IMR-90 (cell line): ENCODE results near the gene JADE3. TPM values are rescaled to one million over a fixed set of nuclear protein-coding genes. Genes with fewer than 3 reads are reported as not detected.

Source experiments
- ATAC-seq: fragments of 200-7000 bp; cut with Tn5 transposase; 2 replicates; pipeline ENCODE4 v1.9.1; 2020; ENCODE audit warnings: low read depth, mild to moderate bottlenecking, moderate library complexity
- BruUV-seq: library from RNA; stranded (reverse); fragments of 400-500 nt; replicated peaks from 2 replicates; lab custom pipeline; 2021; lab: Mats Ljungman, UMichigan
- CTCF ChIA-PET: fragments of 300-600 bp; formaldehyde crosslinking; extraction: SDS; loops from one replicate; lab custom pipeline; 2021; ENCODE audit warnings: antibody characterized with exemption; lab: Yijun Ruan, JAX
- POLR2A ChIA-PET: fragments of 300-600 bp; sonication (Branson Sonifier 250); formaldehyde crosslinking; loops from one replicate; lab custom pipeline; 2022; ENCODE audit warnings: antibody characterized with exemption; ENCODE audit not compliant: unreplicated experiment; lab: Charles Lee
- DNase-seq: peaks from one replicate; pipeline ENCODE4 v3.0.0; 2013
- H2AFZ ChIP-seq: replicated peaks from 2 replicates; pipeline ENCODE3; 2013; ENCODE audit warnings: low read length, mild to moderate bottlenecking; ENCODE audit not compliant: poor library complexity
- H2AK5ac ChIP-seq: 2 replicates; pipeline ENCODE4 v1.6.1; 2013; ENCODE audit warnings: low read depth, low read length, inconsistent platforms
- H2AK9ac ChIP-seq: replicated peaks from 2 replicates; pipeline ENCODE3; 2013; ENCODE audit warnings: mild to moderate bottlenecking, low read depth, low read length, moderate library complexity; ENCODE audit not compliant: poor library complexity
- H2BK120ac ChIP-seq: 2 replicates; pipeline ENCODE4 v1.6.1; 2013; ENCODE audit warnings: low read depth, low read length, inconsistent platforms
- H2BK15ac ChIP-seq: 3 replicates; pipeline ENCODE4 v1.6.1; 2013; ENCODE audit warnings: low read depth, low read length, inconsistent platforms
- H2BK20ac ChIP-seq: 2 replicates; pipeline ENCODE4 v1.6.1; 2013; ENCODE audit warnings: low read depth, mild to moderate bottlenecking, inconsistent platforms, low read length, moderate library complexity
- H2BK5ac ChIP-seq: 2 replicates; pipeline ENCODE4 v1.6.1; 2013; ENCODE audit warnings: mild to moderate bottlenecking, low read depth, low read length, inconsistent platforms; ENCODE audit not compliant: poor library complexity, severe bottlenecking
- H3K14ac ChIP-seq: replicated peaks from 2 replicates; pipeline ENCODE4 v1.6.1; 2013; ENCODE audit warnings: low read depth, low read length, inconsistent platforms
- H3K18ac ChIP-seq: 2 replicates; pipeline ENCODE4 v1.6.1; 2013; ENCODE audit warnings: low read depth, low read length, control low read depth
- H3K23ac ChIP-seq: 2 replicates; pipeline ENCODE4 v1.6.1; 2013; ENCODE audit warnings: low read depth, low read length, inconsistent platforms
- H3K27ac ChIP-seq: 2 replicates; pipeline ENCODE4 v1.5.1; 2013; ENCODE audit warnings: mild to moderate bottlenecking, control low read depth, low read length; ENCODE audit not compliant: insufficient read depth
- H3K27me3 ChIP-seq: 2 replicates; pipeline ENCODE4 v1.6.1; 2013; ENCODE audit warnings: low read length; ENCODE audit not compliant: control insufficient read depth, insufficient read depth
- H3K36me3 ChIP-seq: 2 replicates; pipeline ENCODE4 v1.6.1; 2013; ENCODE audit warnings: low read length, mixed read lengths; ENCODE audit not compliant: control insufficient read depth, insufficient read depth
- H3K4ac ChIP-seq: 2 replicates; pipeline ENCODE4 v1.6.1; 2013; ENCODE audit warnings: low read depth, low read length, inconsistent platforms
- H3K4me1 ChIP-seq: 2 replicates; pipeline ENCODE4 v1.6.1; 2013; ENCODE audit warnings: low read length, mixed read lengths; ENCODE audit not compliant: control insufficient read depth, insufficient read depth
- H3K4me2 ChIP-seq: 2 replicates; pipeline ENCODE4 v1.6.1; 2013; ENCODE audit warnings: low read depth, mild to moderate bottlenecking, control low read depth, low read length, moderate library complexity
- H3K4me3 ChIP-seq: 2 replicates; pipeline ENCODE4 v1.5.1; 2013; ENCODE audit warnings: low read depth, mild to moderate bottlenecking, control low read depth, low read length, moderate library complexity; ENCODE audit not compliant: insufficient read depth
- H3K56ac ChIP-seq: 2 replicates; pipeline ENCODE4 v1.6.1; 2013; ENCODE audit warnings: low read length, inconsistent platforms; ENCODE audit not compliant: insufficient read depth; ENCODE audit errors: extremely low read depth
- H3K79me1 ChIP-seq, 2 experiments: 2 replicates each; pipeline ENCODE4 v1.6.1; 2013; ENCODE audit warnings: low read length in 2 of 2, inconsistent platforms in 1 of 2, low read depth in 1 of 2
- H3K9ac ChIP-seq: 2 replicates; pipeline ENCODE4 v1.6.1; 2013; ENCODE audit warnings: low read depth, low read length, control low read depth
- H3K9me1 ChIP-seq: 2 replicates; pipeline ENCODE4 v1.6.1; 2013; ENCODE audit warnings: low read length, inconsistent platforms; ENCODE audit not compliant: insufficient read depth
- H3K9me3 ChIP-seq: 2 replicates; pipeline ENCODE4 v1.6.1; 2013; ENCODE audit warnings: low read length; ENCODE audit not compliant: control insufficient read depth, insufficient read depth
- H4K20me1 ChIP-seq: 2 replicates; pipeline ENCODE4 v1.6.1; 2013; ENCODE audit warnings: low read length, inconsistent platforms; ENCODE audit not compliant: insufficient read depth
- H4K5ac ChIP-seq: 2 replicates; pipeline ENCODE4 v1.6.1; 2013; ENCODE audit warnings: mild to moderate bottlenecking, low read depth, low read length, control low read depth
- H4K8ac ChIP-seq, 2 experiments: 2 replicates each; pipeline ENCODE4 v1.6.1; 2013; ENCODE audit warnings: low read depth in 2 of 2, low read length in 2 of 2, control low read depth in 1 of 2, inconsistent platforms in 1 of 2
- H4K91ac ChIP-seq: 2 replicates; pipeline ENCODE4 v1.6.1; 2013; ENCODE audit warnings: low read depth, low read length, inconsistent platforms; ENCODE audit not compliant: insufficient read depth
- MAFK ChIP-seq: IDR thresholded peaks from 2 replicates; pipeline ENCODE4 v1.6.1; 2012; ENCODE audit warnings: low read depth, low read length, improper control_type of control experiment
- RAD21 ChIP-seq: IDR thresholded peaks from 2 replicates; pipeline ENCODE4 v1.6.1; 2012; ENCODE audit warnings: low read length, improper control_type of control experiment
- RFX5 ChIP-seq: IDR thresholded peaks from 2 replicates; pipeline ENCODE4 v1.8.0; 2012; ENCODE audit warnings: low read depth, mild to moderate bottlenecking, low read length, moderate library complexity
- dilution Hi-C: fragments of 300-500 bp; cut with HindIII; formaldehyde crosslinking; loops from one replicate; pipeline ENCODE4 v1.14.3; 2018; ENCODE audit warnings: low sequenced_read_pairs; ENCODE audit not compliant: unreplicated experiment
- in situ Hi-C: fragments of 300-500 bp; cut with MboI; formaldehyde crosslinking; loops from 3 replicates; pipeline ENCODE4 v1.14.3; 2019; ENCODE audit warnings: low sequenced_read_pairs, inconsistent platforms, mixed read lengths
- intact Hi-C: fragments of 100-400 bp; cut with micrococcal nuclease; formaldehyde crosslinking; loops from 2 replicates; pipeline ENCODE4 v1.10.0; 2022
- polyA plus RNA-seq, 3 experiments: library from polyadenylated mRNA; depleted of rRNA; stranded (reverse); fragments of >200 nt; gene quantifications; 2 replicates each; pipeline ENCODE4 v1.2.3, GENCODE V29; 2012; ENCODE audit warnings: low replicate concordance in 1 of 3
- total RNA-seq: library from RNA; depleted of rRNA; stranded (reverse); fragments of >200 nt; gene quantifications from 2 replicates; pipeline ENCODE4 v1.2.3, GENCODE V29; 2012

Gene JADE3
- total and polyA plus RNA-seq, 2 of the 4 experiments (the other 2 are of a cell fraction) = 2.1 to 4.7 TPM

GRCh38 chrX:47026198-47026597, 114.0 kb downstream of the JADE3 start:
- peaks cover 10% of the 10 kb centered on the region for H3K27me3 ChIP-seq
- ChIA-PET POLR2A (no interaction called here), CTCF (interaction anchor here (0.6 kb wide), 1 partner anchor 211 kb away, joined by 3 read pairs; no protein-coding TSS in a partner anchor)
- intact Hi-C loops (no loop called here), in situ Hi-C loops (loop anchor here (5.0 kb wide), 1 partner anchor 119 kb away; no protein-coding TSS in a partner anchor), dilution Hi-C loops (no loop called here)
- H4K91ac ChIP-seq = no peak overlapping the region
- H3K4me3 ChIP-seq = no peak overlapping the region
- no peak overlapping the region for H3K18ac ChIP-seq
- H3K4me1 ChIP-seq = no peaks in the 10 kb centered on the region
- DNase-seq = no peak
- no peak overlapping the region for H3K27ac ChIP-seq
- H4K5ac ChIP-seq = no peak overlapping the region
- no peak overlapping the region for H2BK15ac ChIP-seq
- H3K9me3 ChIP-seq = no peaks in the 10 kb centered on the region
- no peak overlapping the region for H2BK20ac ChIP-seq
- H3K79me1 ChIP-seq = no peaks in the 10 kb centered on the region; a peak in 1 of 4 replicates
- H2BK5ac ChIP-seq = no peak overlapping the region
- BruUV-seq = no TSS peak
- no peak overlapping the region for H3K14ac ChIP-seq
- H3K56ac ChIP-seq = no peak overlapping the region
- H2AK5ac ChIP-seq = no peak overlapping the region
- H2AFZ ChIP-seq = no peak overlapping the region
- ATAC-seq = no peak
- no peaks in the 10 kb centered on the region for H3K36me3 ChIP-seq
- no peak overlapping the region for H4K8ac ChIP-seq
- H3K9me1 ChIP-seq = no peaks in the 10 kb centered on the region
- no peak overlapping the region for H3K4ac ChIP-seq
- H3K9ac ChIP-seq = no peak overlapping the region
- no peaks in the 10 kb centered on the region for H4K20me1 ChIP-seq
- H3K4me2 ChIP-seq = no peak overlapping the region
- no peak overlapping the region for H2AK9ac ChIP-seq
- H2BK120ac ChIP-seq = no peak overlapping the region
- TF ChIP-seq RFX5 = no peak
- TF ChIP-seq MAFK = no peak
- no peak for TF ChIP-seq RAD21
- H3K23ac ChIP-seq = no peak overlapping the region
